Choroid plexus epithelial cell (primary cell): ENCODE results near the gene CCDC63.

Source experiments
- DNase-seq: peaks from one replicate; pipeline ENCODE4 v3.0.0-alpha.2; 2010; ENCODE audit warnings: low read depth
- H3K4me3 ChIP-seq: 2 replicates; pipeline ENCODE4 v1.5.1; 2011; ENCODE audit warnings: low read depth, mild to moderate bottlenecking, control low read depth, low read length, moderate library complexity
- CTCF ChIP-seq: conservative IDR thresholded peaks from 2 replicates; pipeline ENCODE4 v1.5.1; 2011; ENCODE audit warnings: low read depth, mild to moderate bottlenecking, control low read depth, inconsistent platforms, low read length, moderate library complexity

CCDC63 gene

GRCh38 chr12:110923192-110923591 lies 76.4 kb downstream of the CCDC63 start:
- no peak for TF ChIP-seq CTCF
- no peak for DNase-seq
- H3K4me3 ChIP-seq, result no peak overlapping the region

GRCh38 chr12:110923692-110924334 lies 77.0 kb downstream of the CCDC63 start:
- no peak for DNase-seq
- TF ChIP-seq CTCF, result no peak
- H3K4me3 ChIP-seq, result no peak overlapping the region

GRCh38 chr12:110927546-110927945 lies 80.8 kb downstream of the CCDC63 start:
- no peak overlapping the region for H3K4me3 ChIP-seq
- no peak for TF ChIP-seq CTCF
- DNase-seq, result no peak

- no peak for TF ChIP-seq CTCF
- H3K4me3 ChIP-seq, result no peak overlapping the region
- no peak for DNase-seq
Measured at GRCh38 chr12:110928700-110929099, 81.9 kb downstream of the CCDC63 start.

GRCh38 chr12:110929818-110930217 lies 83.0 kb downstream of the CCDC63 start:
- no peak for TF ChIP-seq CTCF
- no peak for DNase-seq

GRCh38 chr12:110930348-110931314 lies 83.8 kb downstream of the CCDC63 start:
- no peak overlapping the region for H3K4me3 ChIP-seq
- TF ChIP-seq CTCF, result no peak
- DNase-seq, result no peak

More at GRCh38 chr12:110929818-110930217, 83.0 kb downstream of the CCDC63 start:
- H3K4me3 ChIP-seq, result no peak overlapping the region

- H3K4me3 ChIP-seq, result no peak overlapping the region
- TF ChIP-seq CTCF, result no peak
- no peak for DNase-seq
Measured at GRCh38 chr12:110931315-110931728, 84.5 kb downstream of the CCDC63 start.
